Parathyroid adenoma (tissue), 2 donors: ENCODE data around the gene FAM193A.

Experiments used
- H2AFZ ChIP-seq: fragments of 300-600 bp; sonication (generic); one replicate; pipeline ENCODE4 v1.7.0; 2017; ENCODE audit warnings: antibody characterized with exemption, mild to moderate bottlenecking
- H3K27ac ChIP-seq: fragments of 300-600 bp; sonication (generic); one replicate; pipeline ENCODE4 v1.7.0; 2017
- H3K27me3 ChIP-seq: fragments of 300-600 bp; sonication (generic); one replicate; pipeline ENCODE4 v1.7.0; 2017; ENCODE audit warnings: low read length; ENCODE audit not compliant: control insufficient read depth, insufficient read depth
- H3K36me3 ChIP-seq: fragments of 300-600 bp; sonication (generic); one replicate; pipeline ENCODE4 v1.7.0; 2017; ENCODE audit warnings: low read length; ENCODE audit not compliant: control insufficient read depth, insufficient read depth
- H3K4me1 ChIP-seq: fragments of 300-600 bp; sonication (generic); one replicate; pipeline ENCODE4 v1.7.0; 2017; ENCODE audit warnings: control low read depth
- H3K4me2 ChIP-seq: fragments of 300-600 bp; sonication (generic); one replicate; pipeline ENCODE4 v1.7.0; 2017; ENCODE audit warnings: low read length
- H3K4me3 ChIP-seq: fragments of 300-600 bp; sonication (generic); one replicate; pipeline ENCODE4 v1.7.0; 2017; ENCODE audit warnings: low read depth, low read length
- H3K79me2 ChIP-seq: fragments of 300-600 bp; sonication (generic); one replicate; pipeline ENCODE4 v1.7.0; 2017; ENCODE audit warnings: control low read depth
- H3K9ac ChIP-seq: fragments of 300-600 bp; sonication (generic); one replicate; pipeline ENCODE4 v1.7.0; 2017; ENCODE audit warnings: mild to moderate bottlenecking
- H3K9me3 ChIP-seq: fragments of 300-600 bp; sonication (generic); one replicate; pipeline ENCODE4 v1.7.0; 2017; ENCODE audit warnings: low read length; ENCODE audit not compliant: control insufficient read depth
- CTCF ChIP-seq: fragments of 300-600 bp; sonication (generic); IDR thresholded peaks from one replicate; pipeline ENCODE4 v1.7.0; 2017; ENCODE audit warnings: antibody characterized with exemption, mild to moderate bottlenecking
- donor health status: primary hyperparathyroidism.

FAM193A gene

GRCh38 chr4:2595436-2595835 lies 59.0 kb downstream of the FAM193A start:
- Histone ChIP-seq H3K4me1 (no peaks in the 10 kb centered on the region), H3K4me2 (no peak overlapping the region), H3K9ac (no peak overlapping the region), H3K27ac (no peak overlapping the region), H2AFZ (no peak overlapping the region), H3K4me3 (no peak overlapping the region), H3K79me2 (peaks cover 7% of the 10 kb centered on the region), H3K27me3 (no peaks in the 10 kb centered on the region), H3K36me3 (no peaks in the 10 kb centered on the region), H3K9me3 (no peaks in the 10 kb centered on the region)
- TF ChIP-seq CTCF, result no peak

GRCh38 chr4:2595952-2596552 lies 59.6 kb downstream of the FAM193A start:
- Histone ChIP-seq H3K27me3 (no peaks in the 10 kb centered on the region), H3K4me1 (no peaks in the 10 kb centered on the region), H3K36me3 (no peaks in the 10 kb centered on the region), H3K79me2 (peaks cover 4% of the 10 kb centered on the region), H3K4me2 (no peak overlapping the region), H3K4me3 (no peak overlapping the region), H2AFZ (no peak overlapping the region), H3K9me3 (no peaks in the 10 kb centered on the region), H3K9ac (no peak overlapping the region), H3K27ac (no peak overlapping the region)
- no peak for TF ChIP-seq CTCF

- Histone ChIP-seq H3K4me2 (no peak overlapping the region), H3K4me3 (no peak overlapping the region), H3K36me3 (no peaks in the 10 kb centered on the region), H3K9me3 (no peaks in the 10 kb centered on the region), H3K27ac (no peak overlapping the region), H3K79me2 (peaks cover 2% of the 10 kb centered on the region), H3K27me3 (no peaks in the 10 kb centered on the region), H3K9ac (no peak overlapping the region), H2AFZ (no peak overlapping the region), H3K4me1 (no peaks in the 10 kb centered on the region)
- TF ChIP-seq CTCF, result no peak
Observed at GRCh38 chr4:2596611-2597010, 60.2 kb downstream of the FAM193A start.

- Histone ChIP-seq H3K27ac (no peak overlapping the region), H3K9ac (no peak overlapping the region), H3K79me2 (peaks cover 1% of the 10 kb centered on the region), H3K4me2 (no peak overlapping the region), H3K27me3 (no peaks in the 10 kb centered on the region), H3K9me3 (no peaks in the 10 kb centered on the region), H3K4me3 (no peak overlapping the region), H2AFZ (no peak overlapping the region), H3K4me1 (no peaks in the 10 kb centered on the region), H3K36me3 (no peaks in the 10 kb centered on the region)
- TF ChIP-seq CTCF, result no peak
Observed at GRCh38 chr4:2598511-2599303, 62.3 kb downstream of the FAM193A start.

GRCh38 chr4:2599304-2599654 lies 62.8 kb downstream of the FAM193A start:
- Histone ChIP-seq H3K27me3 (no peaks in the 10 kb centered on the region), H3K9me3 (no peaks in the 10 kb centered on the region), H3K4me2 (no peak overlapping the region), H3K4me3 (no peak overlapping the region), H3K4me1 (no peaks in the 10 kb centered on the region), H3K79me2 (peaks cover 4% of the 10 kb centered on the region), H2AFZ (no peak overlapping the region), H3K9ac (no peak overlapping the region), H3K36me3 (no peaks in the 10 kb centered on the region), H3K27ac (no peak overlapping the region)
- no peak for TF ChIP-seq CTCF
